HG03520 (cell line): ENCODE results near the gene FBXO46.

ENCODE experiments used
- ATAC-seq: cut with Tn5 transposase; IDR thresholded peaks from one replicate; pipeline ENCODE4 v1.9.1; 2021; ENCODE audit warnings: mild to moderate bottlenecking, moderate library complexity; ENCODE audit not compliant: unreplicated experiment

The FBXO46 gene

GRCh38 chr19:45730368-45731288 lies at the start of gene FBXO46:
Gene FBXO46 (minus strand): TSS chr19:45730896. CDS start chr19:45713495, 17,401 bp downstream.
- peak; percentile 85 for ATAC-seq

GRCh38 chr19:45780146-45780447 lies 49.4 kb upstream of the FBXO46 start:
- no peak for ATAC-seq

- peak; percentile 53 for ATAC-seq
Measured at GRCh38 chr19:45779231-45780145, 48.8 kb upstream of the FBXO46 start.

DNA sequence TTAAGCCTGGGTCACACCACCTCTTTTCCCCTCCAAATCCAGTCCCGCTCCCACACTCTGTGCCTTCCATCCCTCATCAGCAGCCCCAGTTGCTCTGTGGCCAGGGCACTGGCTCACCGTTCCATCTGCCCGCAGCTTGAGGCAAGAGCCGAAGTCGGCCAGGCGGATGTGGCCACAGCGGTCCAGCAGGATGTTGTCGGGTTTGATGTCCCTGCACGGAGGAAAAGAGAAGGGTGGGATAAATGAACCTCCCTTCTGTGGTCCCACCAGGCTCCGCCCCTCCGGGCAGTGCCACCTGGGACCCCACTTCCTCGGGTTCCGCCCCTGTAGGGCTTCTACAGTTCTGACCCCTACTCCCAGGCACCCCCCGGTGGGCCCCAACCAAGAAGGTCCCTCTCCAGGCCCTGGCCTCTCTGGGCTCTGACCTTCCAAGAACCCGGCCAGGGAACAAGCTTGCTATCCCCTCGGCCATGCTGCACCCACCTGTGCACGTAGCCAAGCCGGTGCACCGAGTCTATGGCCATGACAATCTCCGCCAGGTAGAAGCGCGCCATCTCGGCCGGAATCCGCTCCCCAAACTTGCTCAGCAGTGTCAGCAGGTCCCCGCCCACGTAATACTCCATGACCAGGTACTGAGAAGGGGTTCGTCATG lies 47.4 kb upstream of the FBXO46 start:
- no peak for ATAC-seq

- ATAC-seq: no peak
Measured at GRCh38 chr19:45777395-45777961, 46.8 kb upstream of the FBXO46 start.

DNA sequence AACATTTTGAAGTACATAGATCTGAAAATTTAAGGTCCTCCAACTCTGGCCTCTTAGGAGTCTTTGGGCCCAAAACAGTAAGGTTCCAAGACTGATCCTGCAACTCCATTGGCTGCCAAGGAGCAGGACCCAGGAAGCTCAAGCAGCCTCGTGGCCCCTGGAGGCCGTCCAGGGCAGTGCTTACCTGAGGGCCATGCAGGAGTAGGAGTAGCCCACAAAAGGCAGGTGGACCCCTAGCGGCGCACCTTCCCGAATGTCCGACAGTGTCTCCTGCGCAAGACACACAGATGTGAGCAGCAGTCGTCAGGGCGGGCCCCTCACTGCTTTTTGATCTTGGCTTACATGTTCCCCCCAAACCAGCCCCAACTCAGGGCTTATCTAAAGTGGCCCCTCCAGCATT lies 44.1 kb upstream of the FBXO46 start:
- no peak for ATAC-seq

DNA sequence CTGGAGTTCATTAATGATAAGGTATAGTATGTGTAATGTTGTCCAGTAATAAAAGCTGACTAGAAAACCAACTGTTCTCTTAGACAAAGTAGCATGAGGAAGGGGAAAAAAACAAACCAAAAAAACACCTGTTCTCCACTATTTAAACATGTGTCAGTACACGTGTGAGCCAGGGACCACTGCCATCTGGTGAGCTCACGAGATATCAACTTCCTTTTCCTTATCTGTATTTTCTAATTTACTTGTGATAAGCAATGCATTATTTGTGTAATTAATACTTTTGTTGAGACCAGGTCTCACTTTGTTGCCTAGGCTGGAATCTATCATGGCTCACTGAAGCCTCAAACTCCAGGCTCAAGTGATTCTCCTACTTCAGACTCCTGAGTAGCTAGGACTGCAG lies 42.7 kb upstream of the FBXO46 start:
- ATAC-seq: no peak

- no peak for ATAC-seq
Measured at GRCh38 chr19:45772912-45773311, 42.2 kb upstream of the FBXO46 start.

DNA sequence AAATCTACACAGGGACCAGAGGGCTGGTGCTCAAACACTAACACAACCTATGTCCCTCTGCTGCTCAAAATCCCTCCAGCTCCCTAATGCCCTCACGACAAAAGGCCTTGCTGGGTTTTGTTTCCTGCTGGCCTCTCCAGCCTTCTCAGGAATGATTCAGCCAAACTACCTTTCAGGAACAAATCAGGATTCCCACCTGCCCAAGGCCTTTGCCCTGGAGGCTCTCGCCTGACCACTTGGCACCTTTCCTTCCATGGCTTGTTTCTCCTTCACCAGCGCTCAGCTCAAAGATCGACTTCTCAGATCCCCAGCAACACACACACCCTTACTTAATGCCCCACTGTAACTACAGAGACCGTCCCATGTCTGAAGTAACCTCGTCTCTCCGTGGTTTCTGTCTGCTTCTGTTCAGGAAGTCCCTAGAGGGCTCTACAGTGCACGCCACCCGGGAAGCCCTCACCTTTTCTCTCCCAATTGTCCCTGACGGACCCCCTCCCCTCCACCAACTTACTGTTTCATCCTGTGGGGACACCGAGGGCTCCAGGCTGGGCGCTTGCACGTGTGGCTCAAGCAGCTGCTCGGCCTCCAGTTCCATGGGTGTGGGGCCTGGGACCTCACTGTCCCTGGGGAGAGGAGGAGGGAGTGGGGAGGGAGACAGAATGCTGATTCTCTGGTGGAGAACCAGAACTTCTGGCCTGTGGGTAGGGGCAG lies 41.6 kb upstream of the FBXO46 start:
- ATAC-seq: no peak

DNA sequence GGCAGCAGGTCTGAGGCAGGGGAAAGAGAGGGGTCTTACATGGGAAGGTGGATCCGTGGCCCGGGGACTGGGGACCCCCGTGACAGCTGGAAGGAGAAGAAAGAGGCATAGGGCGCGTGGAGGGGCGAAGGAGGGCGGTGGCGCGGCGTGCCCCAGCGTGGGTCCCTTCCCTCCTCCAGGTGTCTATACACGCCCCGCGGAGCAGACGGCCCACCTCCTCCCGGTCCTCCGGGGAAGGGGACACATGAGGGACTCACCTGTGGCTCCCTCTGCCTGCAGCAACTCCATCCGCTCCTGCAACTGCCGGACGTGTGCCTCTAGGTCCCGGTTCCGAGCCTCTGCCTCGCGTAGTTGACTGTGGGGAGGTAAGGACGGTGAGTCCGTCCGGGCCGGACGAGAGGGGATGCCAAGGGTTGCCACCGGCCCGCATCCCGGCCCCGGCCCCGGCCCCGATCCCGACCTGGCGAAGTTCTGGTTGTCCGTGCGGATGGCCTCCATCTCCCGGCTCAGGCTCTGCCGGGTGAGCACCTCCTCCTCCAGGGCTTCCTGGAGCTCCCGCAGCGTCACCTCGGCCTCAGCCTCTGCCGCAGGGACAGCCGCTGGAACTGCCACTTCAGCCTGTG lies 40.7 kb upstream of the FBXO46 start:
- ATAC-seq: no peak

DNA sequence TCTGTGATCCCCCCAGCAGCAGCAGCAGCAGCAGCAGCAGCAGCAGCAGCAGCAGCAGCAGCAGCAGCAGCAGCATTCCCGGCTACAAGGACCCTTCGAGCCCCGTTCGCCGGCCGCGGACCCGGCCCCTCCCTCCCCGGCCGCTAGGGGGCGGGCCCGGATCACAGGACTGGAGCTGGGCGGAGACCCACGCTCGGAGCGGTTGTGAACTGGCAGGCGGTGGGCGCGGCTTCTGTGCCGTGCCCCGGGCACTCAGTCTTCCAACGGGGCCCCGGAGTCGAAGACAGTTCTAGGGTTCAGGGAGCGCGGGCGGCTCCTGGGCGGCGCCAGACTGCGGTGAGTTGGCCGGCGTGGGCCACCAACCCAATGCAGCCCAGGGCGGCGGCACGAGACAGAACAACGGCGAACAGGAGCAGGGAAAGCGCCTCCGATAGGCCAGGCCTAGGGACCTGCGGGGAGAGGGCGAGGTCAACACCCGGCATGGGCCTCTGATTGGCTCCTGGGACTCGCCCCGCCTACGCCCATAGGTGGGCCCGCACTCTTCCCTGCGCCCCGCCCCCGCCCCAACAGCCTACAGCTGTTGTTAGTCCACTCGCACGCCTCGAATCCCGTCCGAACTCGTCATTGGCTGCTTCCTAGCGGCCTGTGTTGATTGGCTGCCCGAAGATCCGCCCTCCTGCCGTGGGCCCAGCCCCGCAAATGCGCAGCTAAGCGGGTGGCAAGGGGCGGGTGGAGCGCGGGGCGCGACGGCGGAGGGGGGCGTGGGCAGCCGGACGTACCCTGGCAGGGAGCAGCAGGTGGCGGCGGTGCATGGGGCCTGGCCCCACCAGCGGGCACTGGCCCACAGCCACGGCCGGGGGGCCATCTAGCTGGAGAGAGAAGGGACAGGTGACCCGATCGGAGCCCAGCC lies 39.8 kb upstream of the FBXO46 start:
- peak; percentile 40 for ATAC-seq

DNA sequence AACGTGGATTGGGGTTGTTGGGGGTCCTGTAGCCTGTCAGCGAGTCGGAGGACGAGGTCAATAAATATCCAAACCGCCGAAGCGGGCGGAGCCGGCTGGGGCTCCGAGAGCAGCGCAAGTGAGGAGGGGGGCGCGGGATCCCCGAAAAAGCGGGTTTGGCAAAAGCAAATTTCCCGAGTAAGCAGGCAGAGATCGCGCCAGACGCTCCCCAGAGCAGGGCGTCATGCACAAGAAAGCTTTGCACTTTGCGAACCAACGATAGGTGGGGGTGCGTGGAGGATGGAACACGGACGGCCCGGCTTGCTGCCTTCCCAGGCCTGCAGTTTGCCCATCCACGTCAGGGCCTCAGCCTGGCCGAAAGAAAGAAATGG lies 39.1 kb upstream of the FBXO46 start:
- no peak for ATAC-seq

GRCh38 chr19:45768984-45769782 lies 38.5 kb upstream of the FBXO46 start, which contains the start of gene SIX5:
Gene SIX5 (minus strand): TSS chr19:45769252. CDS start chr19:45768844, 408 bp downstream.
- peak; percentile 56 for ATAC-seq

GRCh38 chr19:45768655-45768983 lies 37.9 kb upstream of the FBXO46 start:
- no peak for ATAC-seq

GRCh38 chr19:45767881-45768654 lies 37.4 kb upstream of the FBXO46 start:
- ATAC-seq: no peak

- ATAC-seq: no peak
Measured at GRCh38 chr19:45767410-45767880, 36.7 kb upstream of the FBXO46 start.

- no peak for ATAC-seq
Measured at GRCh38 chr19:45766869-45767346, 36.2 kb upstream of the FBXO46 start.
